ENCODE measurements around the gene ZNF638. TPM values are rescaled to one million over a fixed set of nuclear protein-coding genes. Genes with fewer than 3 reads are reported as not detected.

The ZNF638 gene
- total RNA-seq, 1 experiment from 2014 or later: 108 TPM

DNA sequence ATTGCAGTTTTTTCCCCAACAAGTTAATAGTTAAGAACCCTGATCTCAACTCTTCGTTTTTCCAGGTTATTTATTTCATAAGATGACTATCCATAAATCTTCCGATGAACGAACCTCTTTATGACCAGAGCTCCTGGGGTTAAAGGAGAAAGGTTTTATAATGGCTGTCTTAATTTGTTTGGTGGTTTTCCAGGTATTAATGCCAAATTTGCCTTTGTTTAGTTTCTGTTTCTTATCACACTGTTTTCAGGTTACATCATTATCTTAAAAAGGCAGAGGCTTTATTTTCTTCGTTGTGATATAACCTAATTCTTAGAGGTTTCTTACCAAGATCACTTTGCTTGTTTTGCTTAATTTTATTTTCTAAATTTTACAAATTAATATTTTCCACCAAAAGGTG lies 10.1 kb downstream of the ZNF638 start:
- CTCF ChIA-PET: no interaction called here
- Histone ChIP-seq H3K4me1 (ENCODE audit: control insufficient read depth in 1 of 2, insufficient read depth in 2 of 2, low read length in 2 of 2) (no peaks in the 10 kb centered on the region), H3K4me2 (ENCODE audit: low read length) (no peak overlapping the region), H3K27me3 (ENCODE audit: insufficient read depth, low read length) (no peaks in the 10 kb centered on the region), H3K9me3 (ENCODE audit: control insufficient read depth in 1 of 2, insufficient read depth in 1 of 2, low read depth in 1 of 2, low read length in 2 of 2) (no peaks in the 10 kb centered on the region), H2AFZ (ENCODE audit: low read depth, low read length, poor library complexity, severe bottlenecking) (no peak overlapping the region), H3K4me3 (replicated peaks in 1 of 2; ENCODE audit: low read depth in 1 of 2, low read length in 2 of 2) (no peak overlapping the region), H4K20me1 (ENCODE audit: insufficient read depth) (peaks cover 39% of the 10 kb centered on the region), H3K36me3 (ENCODE audit: control insufficient read depth in 1 of 2, insufficient read depth in 2 of 2, low read length in 2 of 2) (no peaks in the 10 kb centered on the region), H3K9me2 (ENCODE audit: insufficient read depth) (no peaks in the 10 kb centered on the region), H3K79me2 (ENCODE audit: insufficient read depth, low read length) (peaks cover 100% of the 10 kb centered on the region), H3K9ac (ENCODE audit: low read length) (no peak overlapping the region), H3K27ac (ENCODE audit: low read depth, low read length) (no peak overlapping the region)
- intact Hi-C loops (cut with micrococcal nuclease): no loop called here
- POLR2A ChIA-PET: no interaction called here
- BruUV-seq (replicated peaks): no TSS peak
- ATAC-seq (no peak), DNase-seq (ENCODE audit: low read depth, low spot score) (no peak)
- RAD21 ChIA-PET (ENCODE audit: low non-redundant PET in 1 of 2, low total read pairs in 2 of 2, uncharacterized antibody in 2 of 2, unreplicated experiment in 2 of 2): no interaction called here
- TF ChIP-seq EZH2phosphoT487 (IDR thresholded peaks at IDR 0.05; ENCODE audit: borderline replicate concordance) (no peak), FOSL1 (IDR thresholded peaks at IDR 0.05; ENCODE audit: low read depth) (no peak), TCF7L2 (IDR thresholded peaks at IDR 0.05; ENCODE audit: borderline replicate concordance, extremely low read depth, insufficient read depth, insufficient read length) (no peak), EGR1 (IDR thresholded peaks at IDR 0.05; ENCODE audit: low read depth) (no peak), RAD21 (IDR thresholded peaks at IDR 0.05; ENCODE audit: low read depth) (no peak), EZH2 (IDR thresholded peaks at IDR 0.05) (no peak), CEBPB (IDR thresholded peaks at IDR 0.05; ENCODE audit: low read depth) (no peak), SP1 (IDR thresholded peaks at IDR 0.05; ENCODE audit: low read depth) (no peak)
- TF ChIP-seq, protein P1, sequence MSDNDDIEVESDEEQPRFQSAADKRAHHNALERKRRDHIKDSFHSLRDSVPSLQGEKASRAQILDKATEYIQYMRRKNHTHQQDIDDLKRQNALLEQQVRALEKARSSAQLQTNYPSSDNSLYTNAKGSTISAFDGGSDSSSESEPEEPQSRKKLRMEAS (IDR thresholded peaks at IDR 0.05): no peak
- TF ChIP-seq, protein P2, sequence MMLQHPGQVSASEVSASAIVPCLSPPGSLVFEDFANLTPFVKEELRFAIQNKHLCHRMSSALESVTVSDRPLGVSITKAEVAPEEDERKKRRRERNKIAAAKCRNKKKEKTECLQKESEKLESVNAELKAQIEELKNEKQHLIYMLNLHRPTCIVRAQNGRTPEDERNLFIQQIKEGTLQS (IDR thresholded peaks at IDR 0.05): no peak

DNA sequence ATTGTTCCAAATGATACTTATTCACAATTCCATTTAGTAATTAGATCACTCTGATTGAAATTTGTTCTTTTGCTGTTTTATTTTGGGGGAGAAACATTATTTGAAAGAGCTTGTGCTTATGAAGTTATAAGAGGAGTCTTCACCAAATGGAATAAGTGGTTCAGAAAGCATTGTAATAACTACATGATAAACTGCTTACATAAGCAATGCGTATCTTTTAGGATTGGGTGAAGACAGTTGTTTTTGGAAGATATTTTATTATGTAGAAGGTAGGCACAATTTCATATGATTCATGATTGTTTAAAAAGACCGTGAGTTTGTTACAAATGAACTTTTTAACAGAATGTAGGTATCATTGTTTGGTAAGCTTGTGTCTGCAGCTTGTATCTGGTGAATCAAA lies 14.5 kb downstream of the ZNF638 start:
- Histone ChIP-seq H3K4me3 (replicated peaks in 1 of 2; ENCODE audit: low read depth in 1 of 2, low read length in 2 of 2) (no peak overlapping the region), H3K27me3 (ENCODE audit: insufficient read depth, low read length) (no peaks in the 10 kb centered on the region), H4K20me1 (ENCODE audit: insufficient read depth) (peaks cover 56% of the 10 kb centered on the region), H3K4me1 (ENCODE audit: control insufficient read depth in 1 of 2, insufficient read depth in 2 of 2, low read length in 2 of 2) (no peaks in the 10 kb centered on the region), H3K36me3 (ENCODE audit: control insufficient read depth in 1 of 2, insufficient read depth in 2 of 2, low read length in 2 of 2) (peaks cover 15 to 20% of the 10 kb centered on the region in 2 experiments; a peak in 3 of 4 replicates), H3K9me3 (ENCODE audit: control insufficient read depth in 1 of 2, insufficient read depth in 1 of 2, low read depth in 1 of 2, low read length in 2 of 2) (no peaks in the 10 kb centered on the region), H3K27ac (ENCODE audit: low read depth, low read length) (no peak overlapping the region), H2AFZ (ENCODE audit: low read depth, low read length, poor library complexity, severe bottlenecking) (no peak overlapping the region), H3K9me2 (ENCODE audit: insufficient read depth) (no peaks in the 10 kb centered on the region), H3K79me2 (ENCODE audit: insufficient read depth, low read length) (peaks cover 100% of the 10 kb centered on the region), H3K4me2 (ENCODE audit: low read length) (no peak overlapping the region), H3K9ac (ENCODE audit: low read length) (no peak overlapping the region)
- TF ChIP-seq SIN3A (IDR thresholded peaks at IDR 0.05; ENCODE audit: low read depth) (no peak), CBX3 (IDR thresholded peaks at IDR 0.05; ENCODE audit: low read depth) (no peak), SP1 (IDR thresholded peaks at IDR 0.05; ENCODE audit: low read depth) (no peak), TCF7L2 (IDR thresholded peaks at IDR 0.05; ENCODE audit: borderline replicate concordance, extremely low read depth, insufficient read depth, insufficient read length) (no peak), SRF (IDR thresholded peaks at IDR 0.05; ENCODE audit: low read depth) (no peak), EGR1 (IDR thresholded peaks at IDR 0.05; ENCODE audit: low read depth) (no peak), JUND (IDR thresholded peaks at IDR 0.05) (no peak)
- TF ChIP-seq, protein P1 (IDR thresholded peaks at IDR 0.05): no peak
- TF ChIP-seq, protein P3, sequence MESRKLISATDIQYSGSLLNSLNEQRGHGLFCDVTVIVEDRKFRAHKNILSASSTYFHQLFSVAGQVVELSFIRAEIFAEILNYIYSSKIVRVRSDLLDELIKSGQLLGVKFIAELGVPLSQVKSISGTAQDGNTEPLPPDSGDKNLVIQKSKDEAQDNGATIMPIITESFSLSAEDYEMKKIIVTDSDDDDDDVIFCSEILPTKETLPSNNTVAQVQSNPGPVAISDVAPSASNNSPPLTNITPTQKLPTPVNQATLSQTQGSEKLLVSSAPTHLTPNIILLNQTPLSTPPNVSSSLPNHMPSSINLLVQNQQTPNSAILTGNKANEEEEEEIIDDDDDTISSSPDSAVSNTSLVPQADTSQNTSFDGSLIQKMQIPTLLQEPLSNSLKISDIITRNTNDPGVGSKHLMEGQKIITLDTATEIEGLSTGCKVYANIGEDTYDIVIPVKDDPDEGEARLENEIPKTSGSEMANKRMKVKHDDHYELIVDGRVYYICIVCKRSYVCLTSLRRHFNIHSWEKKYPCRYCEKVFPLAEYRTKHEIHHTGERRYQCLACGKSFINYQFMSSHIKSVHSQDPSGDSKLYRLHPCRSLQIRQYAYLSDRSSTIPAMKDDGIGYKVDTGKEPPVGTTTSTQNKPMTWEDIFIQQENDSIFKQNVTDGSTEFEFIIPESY (IDR thresholded peaks at IDR 0.05; ENCODE audit: extremely low read depth, insufficient replicate concordance, low read length): no peak
- intact Hi-C loops (cut with micrococcal nuclease): no loop called here
- ATAC-seq (no peak), DNase-seq (ENCODE audit: low read depth, low spot score) (no peak)
- ChIA-PET RAD21 (ENCODE audit: low non-redundant PET in 1 of 2, low total read pairs in 2 of 2, uncharacterized antibody in 2 of 2, unreplicated experiment in 2 of 2) (no interaction called here), CTCF (no interaction called here), POLR2A (no interaction called here)
- no TSS peak for BruUV-seq (replicated peaks)
